B cell (primary cell): Measurements from ENCODE around the gene CCR3. TPM values are rescaled to one million over a fixed set of nuclear protein-coding genes. Genes with fewer than 3 reads are reported as not detected.
A peak's percentile ranks its signal among the peaks of the same experiment; 100 is the strongest.

Experiments
- ATAC-seq: fragments of 200-7000 bp; cut with Tn5 transposase; one replicate; pipeline ENCODE4 v1.10.0; 2021; ENCODE audit warnings: low read depth, mild to moderate bottlenecking, moderate number of reproducible peaks, moderate library complexity
- CTCF ChIA-PET: fragments of 350-600 bp; sonication (Branson Sonifier 250); formaldehyde crosslinking; loops from one replicate; lab custom pipeline; 2021; ENCODE audit warnings: antibody characterized with exemption, inconsistent platforms; lab: Charles Lee
- POLR2A ChIA-PET: fragments of 350-600 bp; sonication (Branson Sonifier 250); formaldehyde crosslinking; loops from one replicate; lab custom pipeline; 2021; ENCODE audit warnings: antibody characterized with exemption; lab: Charles Lee
- DNase-seq: peaks from one replicate; pipeline ENCODE4 v3.0.0; 2013
- H2AFZ ChIP-seq: 2 replicates; pipeline ENCODE4 v1.6.1; 2012; ENCODE audit warnings: mild to moderate bottlenecking, low read depth, low read length; ENCODE audit not compliant: insufficient read depth, poor library complexity, severe bottlenecking
- H3K27ac ChIP-seq, 2 donors: 1 replicate in 1 of 2; 2 replicates in 1 of 2; pipeline ENCODE4 v1.5.1; 2012 to 2013; ENCODE audit warnings: low read length in 2 of 2, mild to moderate bottlenecking in 2 of 2, moderate library complexity in 1 of 2
- H3K27me3 ChIP-seq, 4 experiments: fragments of 200-600 bp in 1 of 4; sonication (generic) in 1 of 4; replicated peaks in 1 of 4; 1 replicate in 2 of 4; 2 replicates in 2 of 4; pipeline versions ENCODE4 v1.6.1 to v1.7.0; 2013 to 2016; ENCODE audit warnings: low read length in 3 of 4, mild to moderate bottlenecking in 2 of 4, mixed read lengths in 1 of 4, moderate library complexity in 1 of 4; ENCODE audit not compliant: insufficient read depth in 4 of 4, control insufficient read depth in 3 of 4; ENCODE audit errors: control extremely low read depth in 1 of 4
- H3K36me3 ChIP-seq, 2 experiments: replicated peaks in 1 of 2; 1 replicate in 1 of 2; 2 replicates in 1 of 2; pipeline versions ENCODE4 v1.6.1 to v1.7.1; 2013; ENCODE audit warnings: low read length in 1 of 2; ENCODE audit not compliant: insufficient read depth in 2 of 2, control insufficient read depth in 1 of 2; ENCODE audit errors: control extremely low read depth in 1 of 2, extremely low read depth in 1 of 2
- H3K4me1 ChIP-seq, 2 donors: fragments of 200-600 bp in 1 of 2; sonication (generic) in 1 of 2; 1 replicate in 1 of 2; 2 replicates in 1 of 2; pipeline versions ENCODE4 v1.5.1 to v1.6.1; 2013 to 2017; ENCODE audit warnings: low read length in 2 of 2; ENCODE audit not compliant: control insufficient read depth in 2 of 2, insufficient read depth in 2 of 2
- H3K4me2 ChIP-seq: replicated peaks from 2 replicates; pipeline ENCODE3; 2012; ENCODE audit warnings: mild to moderate bottlenecking, low read depth, low read length; ENCODE audit not compliant: poor library complexity, severe bottlenecking
- H3K4me3 ChIP-seq, 5 experiments: fragments of 200-600 bp in 1 of 5; sonication (generic) in 1 of 5; 1 replicate in 3 of 5; 2 replicates in 2 of 5; pipeline versions ENCODE4 v1.5.1 to v1.7.0; 2011 to 2016; ENCODE audit warnings: low read length in 4 of 5, mild to moderate bottlenecking in 4 of 5, low read depth in 2 of 5, control low read depth in 1 of 5, moderate library complexity in 1 of 5; ENCODE audit not compliant: insufficient read depth in 1 of 5; ENCODE audit errors: control extremely low read depth in 1 of 5, extremely low read depth in 1 of 5
- H3K79me2 ChIP-seq: fragments of 200-600 bp; sonication (generic); one replicate; pipeline ENCODE4 v1.6.0; 2016; ENCODE audit warnings: low read length; ENCODE audit not compliant: control insufficient read depth, insufficient read depth
- H3K9ac ChIP-seq: fragments of 200-600 bp; sonication (generic); 2 replicates; pipeline ENCODE4 v1.6.1; 2017; ENCODE audit warnings: mild to moderate bottlenecking, low read length, moderate library complexity
- H3K9me3 ChIP-seq, 3 donors: one replicate each; pipeline versions ENCODE4 v1.6.1 to v1.7.1; 2013; ENCODE audit warnings: low read length in 2 of 3; ENCODE audit not compliant: control insufficient read depth in 2 of 3, insufficient read depth in 1 of 3; ENCODE audit errors: control extremely low read depth in 1 of 3
- H4K20me1 ChIP-seq: 2 replicates; pipeline ENCODE4 v1.6.0; 2012; ENCODE audit warnings: mild to moderate bottlenecking, low read length; ENCODE audit not compliant: insufficient read depth, control insufficient read depth, poor library complexity, severe bottlenecking
- H3K27ac Mint-ChIP-seq: one replicate; pipeline ENCODE4 v1.8.0; 2021; ENCODE audit warnings: mixed read lengths
- H3K27me3 Mint-ChIP-seq: one replicate; pipeline ENCODE4 v1.8.0; 2021; ENCODE audit warnings: mixed read lengths
- H3K4me1 Mint-ChIP-seq: one replicate; pipeline ENCODE4 v1.8.0; 2021; ENCODE audit warnings: mixed read lengths
- H3K4me3 Mint-ChIP-seq: one replicate; pipeline ENCODE4 v1.8.0; 2021; ENCODE audit warnings: mixed read lengths
- H3K9me3 Mint-ChIP-seq: one replicate; pipeline ENCODE4 v1.8.0; 2022; ENCODE audit warnings: mixed read lengths; ENCODE audit not compliant: insufficient read depth
- EZH2 ChIP-seq: IDR thresholded peaks from 2 replicates; pipeline ENCODE4 v1.6.1; 2012; ENCODE audit warnings: borderline replicate concordance, low read depth, mild to moderate bottlenecking, moderate library complexity, low read length; ENCODE audit not compliant: insufficient read depth, poor library complexity, severe bottlenecking
- WGBS: methylation state at CpG from one replicate; pipeline ENCODE4 v1.1.5; 2013; ENCODE audit warnings: missing lambda C conversion rate; ENCODE audit not compliant: insufficient coverage; 5-methylcytosine and 5-hydroxymethylcytosine counted together
- intact Hi-C: fragments of 100-400 bp; cut with micrococcal nuclease; formaldehyde crosslinking; loops from one replicate; pipeline ENCODE4 v1.10.0; 2022
- polyA plus RNA-seq: library from polyadenylated mRNA; depleted of rRNA; stranded (reverse); fragments of >200 nt; gene quantifications from 2 replicates; pipeline ENCODE4 v1.2.3, GENCODE V29; 2012
- total RNA-seq, 2 donors: library from RNA; stranded (reverse); fragments of 120-200 nt in 1 of 2; gene quantifications; 1 replicate in 1 of 2; 2 replicates in 1 of 2; pipeline versions ENCODE4 v1.2.3 to v1.2.4, GENCODE V29; 2013 to 2022
- TF ChIP-seq, protein P1 (sequence below): fragments of 200-600 bp; IDR thresholded peaks from one replicate; pipeline ENCODE4 v1.8.0; 2022; ENCODE audit warnings: antibody characterized with exemption, mild to moderate bottlenecking

CCR3 gene
- total and polyA plus RNA-seq, 2 donors (not counting 1 experiment from before 2014, with no cell fraction given) = 0.19 TPM; not detected in 1

DNA sequence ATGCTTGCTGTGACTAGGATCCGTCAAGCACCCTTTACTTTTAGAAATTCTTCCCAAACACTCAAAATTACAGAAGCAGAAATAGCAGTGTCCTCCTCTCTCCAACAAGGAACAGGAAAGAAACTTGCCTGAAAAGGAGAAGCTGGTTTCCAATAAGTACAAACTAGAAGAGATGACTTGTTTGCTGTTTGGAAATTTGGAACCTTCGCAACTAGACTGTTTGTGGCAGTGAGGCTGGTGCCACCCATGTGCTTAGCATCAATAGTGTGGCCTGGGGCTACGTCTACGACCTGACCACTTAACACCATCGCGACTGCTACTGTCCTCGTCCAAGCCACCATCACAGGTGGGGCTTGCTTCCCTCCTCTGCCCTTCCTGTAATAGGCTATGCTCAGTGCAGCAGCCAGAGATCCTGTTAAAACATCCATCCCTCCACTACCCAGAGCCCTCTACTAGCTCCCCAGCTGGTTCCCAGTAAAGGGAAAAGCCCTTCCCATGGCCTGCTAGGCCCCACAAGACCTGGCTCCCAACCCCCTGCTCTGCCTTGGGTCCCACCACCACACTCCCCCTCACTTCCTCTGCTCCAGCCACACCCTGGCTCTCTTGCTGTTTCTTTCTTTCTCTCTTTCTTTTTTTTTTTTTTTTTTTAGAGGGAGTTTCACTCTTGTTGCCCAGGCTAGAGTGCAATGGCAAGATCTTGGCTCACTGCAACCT is 59.0 kb downstream of the CCR3 start:
- POLR2A ChIA-PET = no interaction called here
- DNase-seq (no peak), ATAC-seq (no peak)
- no peaks in the 10 kb centered on the region for H4K20me1 ChIP-seq
- H3K9ac ChIP-seq = no peak overlapping the region
- intact Hi-C loops = no loop called here
- H3K4me1 Mint-ChIP-seq = peaks cover 51% of the 10 kb centered on the region
- H3K4me3 ChIP-seq = no peak overlapping the region
- H2AFZ ChIP-seq = peak overlapping the region; percentile 34
- H3K4me3 Mint-ChIP-seq = peak overlapping the region; percentile 54
- peaks cover 41 to 51% of the 10 kb centered on the region in 2 donors for H3K4me1 ChIP-seq
- no peaks in the 10 kb centered on the region for H3K36me3 ChIP-seq
- TF ChIP-seq EZH2 = no peak
- TF ChIP-seq, protein P1, sequence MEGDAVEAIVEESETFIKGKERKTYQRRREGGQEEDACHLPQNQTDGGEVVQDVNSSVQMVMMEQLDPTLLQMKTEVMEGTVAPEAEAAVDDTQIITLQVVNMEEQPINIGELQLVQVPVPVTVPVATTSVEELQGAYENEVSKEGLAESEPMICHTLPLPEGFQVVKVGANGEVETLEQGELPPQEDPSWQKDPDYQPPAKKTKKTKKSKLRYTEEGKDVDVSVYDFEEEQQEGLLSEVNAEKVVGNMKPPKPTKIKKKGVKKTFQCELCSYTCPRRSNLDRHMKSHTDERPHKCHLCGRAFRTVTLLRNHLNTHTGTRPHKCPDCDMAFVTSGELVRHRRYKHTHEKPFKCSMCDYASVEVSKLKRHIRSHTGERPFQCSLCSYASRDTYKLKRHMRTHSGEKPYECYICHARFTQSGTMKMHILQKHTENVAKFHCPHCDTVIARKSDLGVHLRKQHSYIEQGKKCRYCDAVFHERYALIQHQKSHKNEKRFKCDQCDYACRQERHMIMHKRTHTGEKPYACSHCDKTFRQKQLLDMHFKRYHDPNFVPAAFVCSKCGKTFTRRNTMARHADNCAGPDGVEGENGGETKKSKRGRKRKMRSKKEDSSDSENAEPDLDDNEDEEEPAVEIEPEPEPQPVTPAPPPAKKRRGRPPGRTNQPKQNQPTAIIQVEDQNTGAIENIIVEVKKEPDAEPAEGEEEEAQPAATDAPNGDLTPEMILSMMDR = no peak
- WGBS = 83% methylated on average over 6 of the region's 7 CpGs
- peak overlapping the region; percentile 49 for H3K4me2 ChIP-seq
- H3K79me2 ChIP-seq = no peaks in the 10 kb centered on the region
- H3K27ac ChIP-seq = no peak overlapping the region
- no peaks in the 10 kb centered on the region for H3K9me3 ChIP-seq
- H3K27me3 Mint-ChIP-seq = no peaks in the 10 kb centered on the region
- no peaks in the 10 kb centered on the region for H3K27me3 ChIP-seq
- H3K27ac Mint-ChIP-seq = no peak overlapping the region
- CTCF ChIA-PET = interaction anchor here (0.9 to 1.5 kb wide), 3 partner anchors 10 to 25 kb away, joined by 3 to 6 read pairs (median 3); no protein-coding TSS in a partner anchor
- H3K9me3 Mint-ChIP-seq = no peaks in the 10 kb centered on the region

DNA sequence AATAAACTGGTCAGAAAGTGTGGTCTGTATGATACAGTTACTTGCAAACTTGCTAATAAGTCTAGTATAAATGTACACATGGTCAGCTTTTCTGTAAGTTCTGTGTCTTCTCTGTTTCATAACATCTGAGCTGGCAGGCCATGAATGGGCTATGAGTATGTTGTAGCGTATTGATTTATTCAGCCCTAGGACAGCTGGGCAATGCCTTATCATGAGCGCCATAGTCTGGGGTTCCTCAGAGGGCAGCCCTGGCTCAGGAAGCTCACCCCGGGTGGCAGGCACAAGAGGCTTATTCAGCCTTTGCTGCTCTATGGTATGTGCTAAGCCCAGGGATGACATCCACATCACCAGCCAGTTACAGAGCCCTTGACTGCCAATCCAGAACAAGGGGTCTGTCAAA is 61.0 kb downstream of the CCR3 start:
- no peaks in the 10 kb centered on the region for H3K9me3 Mint-ChIP-seq
- no peak for DNase-seq
- H3K4me3 ChIP-seq = no peak overlapping the region
- H4K20me1 ChIP-seq = no peaks in the 10 kb centered on the region
- H3K27ac Mint-ChIP-seq = no peak overlapping the region
- POLR2A ChIA-PET = no interaction called here
- H3K36me3 ChIP-seq = no peaks in the 10 kb centered on the region
- H3K9ac ChIP-seq = no peak overlapping the region
- H3K4me3 Mint-ChIP-seq = no peak overlapping the region
- H3K27me3 ChIP-seq = no peaks in the 10 kb centered on the region
- CTCF ChIA-PET = interaction anchor here (0.9 kb wide), 1 partner anchor 69 kb away, joined by 3 read pairs; no protein-coding TSS in a partner anchor
- peaks cover 37 to 43% of the 10 kb centered on the region in 2 donors for H3K4me1 ChIP-seq
- H2AFZ ChIP-seq = no peak overlapping the region
- H3K27me3 Mint-ChIP-seq = no peaks in the 10 kb centered on the region
- H3K27ac ChIP-seq = no peak overlapping the region
- 86% methylated on average over 3 of the region's 3 CpGs for WGBS
- intact Hi-C loops = no loop called here
- H3K4me2 ChIP-seq = no peak overlapping the region
- H3K79me2 ChIP-seq = no peaks in the 10 kb centered on the region
- H3K4me1 Mint-ChIP-seq = peaks cover 38% of the 10 kb centered on the region
- no peak for ATAC-seq
- no peaks in the 10 kb centered on the region for H3K9me3 ChIP-seq
- TF ChIP-seq, protein P1 = no peak
- no peak for TF ChIP-seq EZH2
